GM23338 (cell line): Measurements from ENCODE around the gene TM7SF2. TPM values are rescaled to one million over a fixed set of nuclear protein-coding genes. Genes with fewer than 3 reads are reported as not detected.
A peak's percentile ranks its signal among the peaks of the same experiment; 100 is the strongest.

Experiments used
- ATAC-seq: fragments of 200-7000 bp; cut with Tn5 transposase; 3 replicates; pipeline ENCODE4 v1.9.1; 2020
- DNase-seq: peaks from one replicate; pipeline ENCODE4 v3.0.0-alpha.2; 2015; ENCODE audit warnings: low spot score
- H2AFZ ChIP-seq: fragments of 200-600 bp; sonication (generic); 2 replicates; pipeline ENCODE4 v1.8.0; 2016; ENCODE audit warnings: antibody characterized with exemption, mild to moderate bottlenecking, moderate library complexity
- H3F3A ChIP-seq: fragments of 200-600 bp; sonication (generic); replicated peaks from 2 replicates; pipeline ENCODE4 v1.8.0; 2017; ENCODE audit warnings: antibody characterized with exemption, mixed run types, low read depth
- H3K27ac ChIP-seq: fragments of 200-600 bp; sonication (generic); 2 replicates; pipeline ENCODE4 v1.6.1; 2016; ENCODE audit warnings: low read depth
- H3K27me3 ChIP-seq: fragments of 200-600 bp; sonication (generic); 2 replicates; pipeline ENCODE4 v1.8.0; 2016; ENCODE audit warnings: mild to moderate bottlenecking, mixed run types, moderate library complexity; ENCODE audit not compliant: insufficient read depth
- H3K36me3 ChIP-seq: fragments of 200-600 bp; sonication (generic); 2 replicates; pipeline ENCODE4 v1.8.0; 2016; ENCODE audit warnings: mild to moderate bottlenecking; ENCODE audit not compliant: insufficient read depth
- H3K4me1 ChIP-seq: fragments of 200-600 bp; sonication (generic); 2 replicates; pipeline ENCODE4 v1.8.0; 2016; ENCODE audit warnings: mild to moderate bottlenecking, moderate library complexity; ENCODE audit not compliant: insufficient read depth
- H3K4me2 ChIP-seq: fragments of 200-600 bp; sonication (generic); 2 replicates; pipeline ENCODE4 v1.7.1; 2017; ENCODE audit warnings: mixed run types
- H3K4me3 ChIP-seq: fragments of 200-600 bp; sonication (generic); 2 replicates; pipeline ENCODE4 v1.6.1; 2016; ENCODE audit warnings: mixed run types
- H3K79me2 ChIP-seq: fragments of 200-600 bp; sonication (generic); replicated peaks from 2 replicates; pipeline ENCODE4 v1.8.0; 2017; ENCODE audit warnings: mild to moderate bottlenecking; ENCODE audit not compliant: insufficient read depth
- H3K9me2 ChIP-seq: fragments of 200-600 bp; sonication (generic); 2 replicates; pipeline ENCODE4 v1.8.0; 2017; ENCODE audit not compliant: insufficient read depth
- H4K20me1 ChIP-seq: fragments of 200-600 bp; sonication (generic); replicated peaks from 2 replicates; pipeline ENCODE4 v1.8.0; 2017; ENCODE audit warnings: mild to moderate bottlenecking; ENCODE audit not compliant: insufficient read depth
- H3K27ac Mint-ChIP-seq: 2 replicates; pipeline ENCODE4 v1.8.0; 2020; ENCODE audit warnings: inconsistent platforms, mild to moderate bottlenecking, moderate library complexity, mixed read lengths
- H3K27me3 Mint-ChIP-seq: 3 replicates; pipeline ENCODE4 v1.8.0; 2022; ENCODE audit warnings: low read depth, mild to moderate bottlenecking, moderate library complexity, mixed read lengths, inconsistent platforms; ENCODE audit not compliant: insufficient read depth, poor library complexity
- H3K36me3 Mint-ChIP-seq: 3 replicates; pipeline ENCODE4 v1.8.0; 2021; ENCODE audit warnings: low read depth, mild to moderate bottlenecking, inconsistent platforms, moderate library complexity, mixed read lengths
- H3K4me1 Mint-ChIP-seq: 3 replicates; pipeline ENCODE4 v1.8.0; 2020; ENCODE audit warnings: mild to moderate bottlenecking, inconsistent platforms, mixed read lengths
- H3K4me3 Mint-ChIP-seq: 3 replicates; pipeline ENCODE4 v1.8.0; 2021; ENCODE audit warnings: moderate library complexity, mild to moderate bottlenecking, inconsistent platforms, mixed read lengths
- H3K9me3 Mint-ChIP-seq: 3 replicates; pipeline ENCODE4 v1.8.0; 2020; ENCODE audit warnings: moderate library complexity, mild to moderate bottlenecking, inconsistent platforms, mixed read lengths
- CREB1 ChIP-seq: fragments of 250-450 bp; sonication (Bioruptor Pico); IDR thresholded peaks from 2 replicates; pipeline ENCODE4 v1.5.0; 2020; ENCODE audit warnings: low read depth, mild to moderate bottlenecking, moderate library complexity
- EZH2 ChIP-seq: fragments of 200-600 bp; sonication (generic); IDR thresholded peaks from one replicate; pipeline ENCODE4 v1.8.0; 2017; ENCODE audit warnings: antibody characterized with exemption, mild to moderate bottlenecking, low read depth; ENCODE audit not compliant: unreplicated experiment
- NANOG ChIP-seq: IDR thresholded peaks from 2 replicates; pipeline ENCODE4 v1.6.1; 2016; ENCODE audit warnings: antibody characterized with exemption, borderline replicate concordance
- POLR2AphosphoS5 ChIP-seq: IDR thresholded peaks from 2 replicates; pipeline ENCODE4 v1.6.1; 2016; ENCODE audit warnings: antibody characterized with exemption, low read depth
- ZNF114 ChIP-seq: fragments of 250-450 bp; sonication (Bioruptor Pico); IDR thresholded peaks from 2 replicates; pipeline ENCODE4 v1.5.0; 2020; ENCODE audit warnings: mild to moderate bottlenecking, moderate library complexity
- polyA plus RNA-seq: library from polyadenylated mRNA; unstranded; fragments of >200 nt; fragmentation: Nextera tagmentation; extraction: Ambion mirVana; gene quantifications from 2 replicates; pipeline ENCODE4 v1.2.1, GENCODE V29; 2016
- total RNA-seq: library from RNA; depleted of rRNA; stranded (reverse); fragments of >200 nt; shearing (Covaris generic); gene quantifications from 2 replicates; pipeline ENCODE4 v1.2.3, GENCODE V29; 2014
- TF ChIP-seq, protein P1 (sequence below): fragments of 250-450 bp; sonication (Bioruptor Pico); IDR thresholded peaks from 2 replicates; pipeline ENCODE4 v1.5.0; 2020; ENCODE audit warnings: mild to moderate bottlenecking, moderate library complexity

Gene TM7SF2
- total and polyA plus RNA-seq, 2 experiments from 2014 or later = 43.5 to 82.3 TPM

DNA sequence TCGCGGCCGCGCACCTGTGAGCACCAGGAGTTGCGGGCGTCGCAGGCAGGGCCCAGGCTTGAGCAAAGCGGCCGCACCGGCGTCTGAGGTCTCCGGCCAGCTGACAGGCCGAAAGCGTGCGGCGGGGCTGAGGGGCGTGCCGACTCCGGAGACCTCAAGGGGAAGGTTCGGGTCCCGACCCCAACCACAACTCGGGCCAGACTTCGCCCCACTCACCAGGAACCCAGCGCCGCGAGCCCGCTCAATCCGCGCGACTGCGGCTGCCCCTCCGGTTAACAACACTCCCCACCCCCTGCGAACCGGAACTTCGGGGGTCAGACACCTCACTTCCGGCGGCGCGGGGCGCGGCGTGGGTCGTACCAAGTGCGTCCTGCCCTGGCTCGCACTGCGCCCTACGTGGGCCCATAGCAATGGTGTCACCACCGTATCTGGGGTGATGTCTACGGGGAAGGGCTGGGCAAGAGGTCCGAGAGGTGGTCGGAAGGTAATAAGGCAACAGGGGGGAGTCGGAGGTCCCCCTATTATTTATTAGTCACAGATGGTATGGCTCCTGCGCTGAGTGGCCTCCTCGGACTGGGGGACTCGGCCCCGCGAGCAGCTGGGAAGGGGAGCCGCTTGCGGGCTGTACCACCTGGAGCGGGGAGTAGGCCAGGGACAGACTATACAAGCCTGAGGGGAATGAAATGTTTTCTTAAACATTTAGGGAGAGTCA lies 22.7 kb downstream of the TM7SF2 start, which contains the start of gene SYVN1 (continued):
- TF ChIP-seq, protein P1, sequence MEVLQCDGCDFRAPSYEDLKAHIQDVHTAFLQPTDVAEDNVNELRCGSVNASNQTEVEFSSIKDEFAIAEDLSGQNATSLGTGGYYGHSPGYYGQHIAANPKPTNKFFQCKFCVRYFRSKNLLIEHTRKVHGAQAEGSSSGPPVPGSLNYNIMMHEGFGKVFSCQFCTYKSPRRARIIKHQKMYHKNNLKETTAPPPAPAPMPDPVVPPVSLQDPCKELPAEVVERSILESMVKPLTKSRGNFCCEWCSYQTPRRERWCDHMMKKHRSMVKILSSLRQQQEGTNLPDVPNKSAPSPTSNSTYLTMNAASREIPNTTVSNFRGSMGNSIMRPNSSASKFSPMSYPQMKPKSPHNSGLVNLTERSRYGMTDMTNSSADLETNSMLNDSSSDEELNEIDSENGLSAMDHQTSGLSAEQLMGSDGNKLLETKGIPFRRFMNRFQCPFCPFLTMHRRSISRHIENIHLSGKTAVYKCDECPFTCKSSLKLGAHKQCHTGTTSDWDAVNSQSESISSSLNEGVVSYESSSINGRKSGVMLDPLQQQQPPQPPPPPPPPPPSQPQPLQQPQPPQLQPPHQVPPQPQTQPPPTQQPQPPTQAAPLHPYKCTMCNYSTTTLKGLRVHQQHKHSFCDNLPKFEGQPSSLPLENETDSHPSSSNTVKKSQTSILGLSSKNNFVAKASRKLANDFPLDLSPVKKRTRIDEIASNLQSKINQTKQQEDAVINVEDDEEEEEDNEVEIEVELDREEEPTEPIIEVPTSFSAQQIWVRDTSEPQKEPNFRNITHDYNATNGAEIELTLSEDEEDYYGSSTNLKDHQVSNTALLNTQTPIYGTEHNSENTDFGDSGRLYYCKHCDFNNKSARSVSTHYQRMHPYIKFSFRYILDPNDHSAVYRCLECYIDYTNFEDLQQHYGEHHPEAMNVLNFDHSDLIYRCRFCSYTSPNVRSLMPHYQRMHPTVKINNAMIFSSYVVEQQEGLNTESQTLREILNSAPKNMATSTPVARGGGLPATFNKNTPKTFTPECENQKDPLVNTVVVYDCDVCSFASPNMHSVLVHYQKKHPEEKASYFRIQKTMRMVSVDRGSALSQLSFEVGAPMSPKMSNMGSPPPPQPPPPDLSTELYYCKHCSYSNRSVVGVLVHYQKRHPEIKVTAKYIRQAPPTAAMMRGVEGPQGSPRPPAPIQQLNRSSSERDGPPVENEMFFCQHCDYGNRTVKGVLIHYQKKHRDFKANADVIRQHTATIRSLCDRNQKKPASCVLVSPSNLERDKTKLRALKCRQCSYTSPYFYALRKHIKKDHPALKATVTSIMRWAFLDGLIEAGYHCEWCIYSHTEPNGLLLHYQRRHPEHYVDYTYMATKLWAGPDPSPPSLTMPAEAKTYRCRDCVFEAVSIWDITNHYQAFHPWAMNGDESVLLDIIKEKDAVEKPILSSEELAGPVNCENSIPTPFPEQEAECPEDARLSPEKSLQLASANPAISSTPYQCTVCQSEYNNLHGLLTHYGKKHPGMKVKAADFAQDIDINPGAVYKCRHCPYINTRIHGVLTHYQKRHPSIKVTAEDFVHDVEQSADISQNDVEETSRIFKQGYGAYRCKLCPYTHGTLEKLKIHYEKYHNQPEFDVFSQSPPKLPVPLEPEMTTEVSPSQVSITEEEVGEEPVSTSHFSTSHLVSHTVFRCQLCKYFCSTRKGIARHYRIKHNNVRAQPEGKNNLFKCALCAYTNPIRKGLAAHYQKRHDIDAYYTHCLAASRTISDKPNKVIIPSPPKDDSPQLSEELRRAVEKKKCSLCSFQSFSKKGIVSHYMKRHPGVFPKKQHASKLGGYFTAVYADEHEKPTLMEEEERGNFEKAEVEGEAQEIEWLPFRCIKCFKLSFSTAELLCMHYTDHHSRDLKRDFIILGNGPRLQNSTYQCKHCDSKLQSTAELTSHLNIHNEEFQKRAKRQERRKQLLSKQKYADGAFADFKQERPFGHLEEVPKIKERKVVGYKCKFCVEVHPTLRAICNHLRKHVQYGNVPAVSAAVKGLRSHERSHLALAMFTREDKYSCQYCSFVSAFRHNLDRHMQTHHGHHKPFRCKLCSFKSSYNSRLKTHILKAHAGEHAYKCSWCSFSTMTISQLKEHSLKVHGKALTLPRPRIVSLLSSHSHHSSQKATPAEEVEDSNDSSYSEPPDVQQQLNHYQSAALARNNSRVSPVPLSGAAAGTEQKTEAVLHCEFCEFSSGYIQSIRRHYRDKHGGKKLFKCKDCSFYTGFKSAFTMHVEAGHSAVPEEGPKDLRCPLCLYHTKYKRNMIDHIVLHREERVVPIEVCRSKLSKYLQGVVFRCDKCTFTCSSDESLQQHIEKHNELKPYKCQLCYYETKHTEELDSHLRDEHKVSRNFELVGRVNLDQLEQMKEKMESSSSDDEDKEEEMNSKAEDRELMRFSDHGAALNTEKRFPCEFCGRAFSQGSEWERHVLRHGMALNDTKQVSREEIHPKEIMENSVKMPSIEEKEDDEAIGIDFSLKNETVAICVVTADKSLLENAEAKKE (CRISPR knock-in tag) = no peak
- TF ChIP-seq ZNF114 (CRISPR knock-in tag) (no peak), POLR2AphosphoS5 (peak; percentile 83), EZH2 (no peak)

DNA sequence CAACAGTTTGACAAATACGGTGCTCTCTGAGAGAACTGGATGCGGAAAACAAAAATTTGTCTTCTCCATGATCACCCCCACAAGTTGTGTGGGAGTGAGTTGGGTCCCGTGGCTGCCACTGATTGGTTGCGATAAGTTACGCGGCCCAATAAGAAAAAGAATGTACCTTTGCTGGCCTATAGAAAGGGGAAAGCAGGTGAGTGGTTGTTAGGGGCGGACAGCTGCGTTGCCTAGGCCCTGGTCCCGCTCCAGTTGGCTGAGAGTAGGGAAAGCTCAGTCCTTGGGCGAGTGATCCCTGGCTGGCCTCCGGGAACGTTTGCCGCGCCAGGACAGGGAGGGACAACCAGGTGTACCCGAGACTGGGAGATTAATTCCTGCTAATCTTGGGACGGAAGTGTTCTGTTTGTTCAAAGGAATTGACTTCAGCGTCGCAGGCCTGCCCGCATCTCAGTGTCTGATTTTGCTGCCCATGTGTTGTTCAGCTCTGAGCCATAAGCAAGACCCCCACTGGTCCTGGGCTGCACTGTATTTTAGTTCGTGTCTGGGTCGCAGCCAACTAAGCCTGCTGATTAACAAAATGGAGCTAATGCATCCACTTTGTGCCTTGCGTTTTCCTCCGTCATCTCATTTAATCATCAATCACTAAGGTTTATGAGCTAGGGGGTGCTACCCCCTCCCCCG lies 23.4 kb downstream of the TM7SF2 start:
- peak overlapping the region; percentile 100 for H3K27ac Mint-ChIP-seq
- H3K9me2 ChIP-seq = no peaks in the 10 kb centered on the region
- ATAC-seq = peak; percentile 93
- peak overlapping the region; percentile 67 for H3K4me3 ChIP-seq
- peaks cover 20% of the 10 kb centered on the region; the same call in 1 of the 2 replicates for H3K4me1 ChIP-seq
- no peaks in the 10 kb centered on the region for H3K27me3 ChIP-seq
- peaks cover 19% of the 10 kb centered on the region for H3K79me2 ChIP-seq
- H3K36me3 Mint-ChIP-seq = peaks cover 11% of the 10 kb centered on the region
- peak; percentile 98 for DNase-seq
- 0 out of 2 replicates have a peak overlapping the region, but pooled peaks have one; percentile 1 for H2AFZ ChIP-seq
- H4K20me1 ChIP-seq = no peaks in the 10 kb centered on the region
- peak overlapping the region; percentile 99 for H3K4me2 ChIP-seq
- H3K27me3 Mint-ChIP-seq = peaks cover 19% of the 10 kb centered on the region
- no peaks in the 10 kb centered on the region for H3K36me3 ChIP-seq
- H3K27ac ChIP-seq = peak overlapping the region; percentile 80
- H3K4me1 Mint-ChIP-seq = peaks cover 19% of the 10 kb centered on the region
- peak overlapping the region; percentile 97 for H3K4me3 Mint-ChIP-seq
- no peaks in the 10 kb centered on the region for H3K9me3 Mint-ChIP-seq
- peaks cover 5% of the 10 kb centered on the region; the same call in 1 of the 2 replicates for H3F3A ChIP-seq
- TF ChIP-seq CREB1 (0 out of 2 replicates have a peak, but pooled peaks have one; percentile 8), NANOG (no peak), POLR2AphosphoS5 (peak; percentile 98)
